OCI-LY3 (cell line): ENCODE results near the gene MTURN.
A peak's percentile ranks its signal among the peaks of the same experiment; 100 is the strongest.

ENCODE experiments used
- H2AFZ ChIP-seq: fragments of 200-600, 300-600 bp; shearing (Covaris generic); 2 replicates; pipeline ENCODE4 v1.6.0; 2014; ENCODE audit warnings: antibody characterized with exemption, low read depth, low read length
- H3K27ac ChIP-seq: fragments of 200-600, 300-600 bp; sonication (generic); 2 replicates; pipeline ENCODE4 v1.5.1; 2014; ENCODE audit warnings: mild to moderate bottlenecking, low read length, moderate library complexity, mixed read lengths
- H3K27me3 ChIP-seq: fragments of 200-600, 300-600 bp; sonication (generic); 2 replicates; pipeline ENCODE4 v1.6.1; 2014; ENCODE audit warnings: low read depth, low read length, mixed read lengths
- H3K36me3 ChIP-seq: fragments of 200-600, 300-600 bp; sonication (generic); replicated peaks from 2 replicates; pipeline ENCODE3; 2014; ENCODE audit warnings: low read depth, low read length, mixed read lengths
- H3K4me1 ChIP-seq: fragments of 300-600, 200-600 bp; sonication (generic); 2 replicates; pipeline ENCODE4 v1.6.1; 2014; ENCODE audit warnings: low read length, mixed read lengths
- H3K4me2 ChIP-seq: fragments of 200-600, 300-600 bp; sonication (generic); 2 replicates; pipeline ENCODE4 v1.6.1; 2014; ENCODE audit warnings: low read length, mixed read lengths
- H3K4me3 ChIP-seq: fragments of 300-600, 200-600 bp; sonication (generic); 2 replicates; pipeline ENCODE4 v1.5.1; 2014; ENCODE audit warnings: antibody characterized with exemption, mild to moderate bottlenecking, low read length, moderate library complexity
- H3K79me2 ChIP-seq: fragments of 300-600, 200-600 bp; shearing (Covaris generic); 2 replicates; pipeline ENCODE4 v1.6.1; 2014; ENCODE audit warnings: mild to moderate bottlenecking, low read length, mixed read lengths
- H3K9ac ChIP-seq: fragments of 300-600, 200-600 bp; shearing (Covaris generic); 2 replicates; pipeline ENCODE4 v1.6.0; 2014; ENCODE audit warnings: mild to moderate bottlenecking, low read length, moderate library complexity
- H3K9me3 ChIP-seq: fragments of 200-600, 300-600 bp; shearing (Covaris generic); 2 replicates; pipeline ENCODE4 v1.6.1; 2014; ENCODE audit warnings: low read length, mixed read lengths; ENCODE audit not compliant: insufficient read depth
- H4K20me1 ChIP-seq: fragments of 200-600, 300-600 bp; sonication (generic); 2 replicates; pipeline ENCODE4 v1.6.1; 2016; ENCODE audit warnings: low read length, mixed read lengths; ENCODE audit not compliant: insufficient read depth
- CTCF ChIP-seq: fragments of 200-600, 300-600 bp; sonication (generic); IDR thresholded peaks from 2 replicates; pipeline ENCODE4 v1.5.1; 2014; ENCODE audit warnings: antibody characterized with exemption, low read length, low read depth
- EZH2phosphoT487 ChIP-seq: fragments of 200-600 bp; shearing (Covaris generic); IDR thresholded peaks from 2 replicates; pipeline ENCODE4 v1.6.1; 2018; ENCODE audit warnings: antibody characterized with exemption, mixed run types, low read depth

Gene MTURN

DNA sequence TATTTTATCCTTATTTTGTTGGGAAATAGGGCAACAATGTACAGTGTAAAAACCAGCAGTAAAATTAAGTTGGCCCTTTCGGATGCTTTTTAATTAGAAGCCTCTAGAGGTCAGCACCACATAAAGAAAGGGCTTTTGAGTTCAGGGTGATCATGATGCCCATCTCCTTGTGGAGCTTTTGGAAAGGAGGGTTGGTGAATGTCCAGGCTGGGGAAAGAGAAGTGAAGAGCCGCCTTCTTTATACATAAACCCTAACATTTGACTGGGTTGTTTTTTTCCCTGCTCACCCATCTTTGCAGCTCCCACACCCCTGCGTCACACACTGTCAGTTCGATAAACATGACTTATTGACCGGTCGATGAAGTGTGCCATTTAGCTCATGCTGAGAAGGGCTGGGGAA is 29.8 kb downstream of the MTURN start:
- H3K9ac ChIP-seq = peak overlapping the region; percentile 67; the same call in 1 of the 2 replicates
- no peaks in the 10 kb centered on the region for H4K20me1 ChIP-seq
- no peaks in the 10 kb centered on the region for H3K79me2 ChIP-seq
- H3K4me1 ChIP-seq = peaks cover 47% of the 10 kb centered on the region
- H3K9me3 ChIP-seq = no peaks in the 10 kb centered on the region
- peak overlapping the region; percentile 65 for H3K4me3 ChIP-seq
- peak; percentile 61 for TF ChIP-seq CTCF
- no peak for TF ChIP-seq EZH2phosphoT487
- H3K27me3 ChIP-seq = no peaks in the 10 kb centered on the region
- H3K27ac ChIP-seq = no peak overlapping the region
- H3K36me3 ChIP-seq = no peaks in the 10 kb centered on the region
- H3K4me2 ChIP-seq = peak overlapping the region; percentile 95
- no peak overlapping the region for H2AFZ ChIP-seq

DNA sequence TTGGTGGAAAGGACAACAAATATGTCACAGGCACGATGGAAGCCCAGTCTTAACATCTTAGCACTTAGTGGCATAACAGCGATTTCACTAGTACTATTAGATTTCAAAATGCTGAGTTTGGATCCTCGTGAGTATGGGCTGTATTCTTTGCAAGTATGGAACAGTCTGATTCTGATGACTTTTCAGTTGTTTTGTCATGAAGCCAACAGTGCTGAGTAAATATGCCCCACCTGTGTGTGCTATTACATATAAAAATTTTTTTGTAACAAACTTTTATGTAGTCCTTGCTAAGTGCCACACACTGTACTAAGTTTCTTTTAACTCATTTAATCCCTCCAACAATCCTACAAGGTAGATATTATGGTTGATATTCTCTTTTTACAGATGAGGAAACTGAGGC is 30.8 kb downstream of the MTURN start:
- no peaks in the 10 kb centered on the region for H3K79me2 ChIP-seq
- no peaks in the 10 kb centered on the region for H3K27me3 ChIP-seq
- H4K20me1 ChIP-seq = no peaks in the 10 kb centered on the region
- no peak overlapping the region for H3K9ac ChIP-seq
- no peak overlapping the region for H3K4me3 ChIP-seq
- no peaks in the 10 kb centered on the region for H3K36me3 ChIP-seq
- H3K27ac ChIP-seq = no peak overlapping the region
- no peaks in the 10 kb centered on the region for H3K9me3 ChIP-seq
- no peak overlapping the region for H2AFZ ChIP-seq
- no peak for TF ChIP-seq EZH2phosphoT487
- no peak for TF ChIP-seq CTCF
- peaks cover 39% of the 10 kb centered on the region for H3K4me1 ChIP-seq
- H3K4me2 ChIP-seq = no peak overlapping the region

DNA sequence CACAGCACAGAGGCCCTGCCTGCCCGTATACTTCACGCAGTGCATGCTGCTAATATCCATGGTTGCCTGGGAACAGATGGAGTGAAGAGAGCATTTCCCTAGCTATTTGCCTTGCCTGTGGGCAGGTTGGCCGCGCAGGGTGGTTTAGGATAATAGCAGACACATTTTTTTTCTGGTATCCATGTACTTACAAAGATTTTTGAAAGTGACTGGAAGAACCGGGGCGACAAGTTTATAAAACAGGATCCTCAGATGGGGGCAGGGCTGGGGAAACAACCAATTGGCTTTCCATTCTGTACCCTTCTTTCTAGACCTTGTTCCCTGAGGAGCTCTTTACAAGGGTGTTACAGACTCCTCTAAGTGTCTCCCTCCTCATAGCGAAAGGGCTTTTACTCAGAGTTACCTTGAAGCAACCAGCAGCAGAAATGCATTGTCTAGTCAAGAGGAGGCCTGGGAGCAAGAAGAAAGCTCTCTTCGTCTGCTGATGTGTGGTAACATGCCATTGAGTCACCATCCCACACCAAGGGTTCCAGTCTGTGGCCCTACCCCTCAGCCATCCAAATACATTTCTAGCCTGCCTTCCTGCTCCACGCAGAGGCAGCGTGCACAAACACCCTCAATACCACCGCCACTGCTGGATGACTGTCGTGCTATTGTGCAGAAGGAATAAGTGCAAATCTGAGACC is 31.5 kb downstream of the MTURN start:
- Histone ChIP-seq H3K79me2 (no peaks in the 10 kb centered on the region), H3K36me3 (no peaks in the 10 kb centered on the region), H3K4me3 (no peak overlapping the region), H2AFZ (no peak overlapping the region), H3K27me3 (no peaks in the 10 kb centered on the region), H3K9ac (no peak overlapping the region), H4K20me1 (no peaks in the 10 kb centered on the region), H3K4me1 (peaks cover 38% of the 10 kb centered on the region), H3K9me3 (no peaks in the 10 kb centered on the region), H3K4me2 (no peak overlapping the region), H3K27ac (no peak overlapping the region)
- TF ChIP-seq CTCF = no peak
- TF ChIP-seq EZH2phosphoT487 = no peak

DNA sequence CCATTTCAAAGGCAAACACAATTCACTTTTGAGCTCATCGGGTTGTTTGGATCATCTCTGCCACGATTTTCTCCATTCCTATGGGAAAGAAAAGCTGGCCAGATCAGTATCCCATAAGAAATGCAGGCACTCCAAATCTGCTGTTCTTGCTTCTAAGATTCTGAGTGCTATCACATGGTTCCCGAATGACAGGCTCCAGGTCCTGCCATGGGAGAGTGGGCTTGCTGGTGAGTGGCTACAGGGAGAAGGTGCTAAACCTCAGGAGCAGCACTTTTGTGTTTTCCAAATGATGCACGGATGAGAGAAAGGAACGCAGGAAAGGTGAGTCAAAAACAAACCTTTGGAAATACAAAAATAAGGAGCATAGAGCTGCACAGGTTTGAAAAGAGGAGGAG is 32.1 kb downstream of the MTURN start:
- Histone ChIP-seq H3K9me3 (no peaks in the 10 kb centered on the region), H3K4me1 (peaks cover 33% of the 10 kb centered on the region), H3K9ac (no peak overlapping the region), H3K27ac (no peak overlapping the region), H3K79me2 (no peaks in the 10 kb centered on the region), H3K36me3 (no peaks in the 10 kb centered on the region), H3K4me2 (no peak overlapping the region), H3K4me3 (no peak overlapping the region), H4K20me1 (no peaks in the 10 kb centered on the region), H3K27me3 (no peaks in the 10 kb centered on the region), H2AFZ (no peak overlapping the region)
- TF ChIP-seq CTCF (no peak), EZH2phosphoT487 (no peak)
